ENCODE measurements around the gene ALG9. TPM values are rescaled to one million over a fixed set of nuclear protein-coding genes. Genes with fewer than 3 reads are reported as not detected.
"Not testable (repeated sequence)": the region's sequence is repeated elsewhere in the genome, so short reads cannot be mapped to it uniquely, and the experiment has no call there.

The ALG9 gene
- total RNA-seq, 1 experiment from 2014 or later, result 27.8 TPM

- Histone ChIP-seq H3K9me3 (ENCODE audit: insufficient read depth, low read depth) (no peaks in the 10 kb centered on the region), H3K36me3 (ENCODE audit: low read depth) (no peaks in the 10 kb centered on the region), H3K4me1 (replicated peaks; ENCODE audit: insufficient read depth) (peaks cover 9% of the 10 kb centered on the region; the same call in 1 of the 2 replicates), H3K4me2 (no peak overlapping the region), H3K79me2 (ENCODE audit: low read depth) (no peaks in the 10 kb centered on the region), H3K9me2 (ENCODE audit: insufficient read depth) (no peaks in the 10 kb centered on the region), H4K20me1 (ENCODE audit: insufficient read depth) (no peaks in the 10 kb centered on the region), H3K27me3 (ENCODE audit: insufficient read depth, low read depth) (no peaks in the 10 kb centered on the region), H3F3A (ENCODE audit: insufficient read depth, low read depth) (no peaks in the 10 kb centered on the region), H2AFZ (no peak overlapping the region), H3K4me3 (no peak overlapping the region), H3K27ac (no peak overlapping the region)
- DNase-seq, result no peak
- ChIA-PET CTCF (interaction anchor here (0.6 kb wide), 2 partner anchors 169 to 504 kb away, joined by 4 to 10 read pairs; no protein-coding TSS in a partner anchor), POLR2A (ENCODE audit: unreplicated experiment) (no interaction called here)
- BruUV-seq (replicated peaks), result no TSS peak
- intact Hi-C loops (cut with micrococcal nuclease; ENCODE audit: unreplicated experiment), result loop anchor here (5.0 to 10.0 kb wide), 3 partner anchors 67 to 490 kb away; no protein-coding TSS in a partner anchor
- TF ChIP-seq EZH2 (IDR thresholded peaks at IDR 0.05; ENCODE audit: low read depth) (no peak), CTCF (conservative IDR thresholded peaks at IDR 0.05) (no peak)
Measured at GRCh38 chr11:111774955-111775710, 96.2 kb downstream of the ALG9 start.

- no peaks in the 10 kb centered on the region for H4K20me1 ChIP-seq (ENCODE audit: insufficient read depth)
- ChIA-PET CTCF (interaction anchor here (1.0 kb wide), 1 partner anchor 54 kb away, joined by 4 read pairs; no protein-coding TSS in a partner anchor), POLR2A (ENCODE audit: unreplicated experiment) (no interaction called here)
- TF ChIP-seq CTCF (conservative IDR thresholded peaks at IDR 0.05), result no peak
- no peak for TF ChIP-seq EZH2 (IDR thresholded peaks at IDR 0.05; ENCODE audit: low read depth)
- H3K27me3 ChIP-seq (ENCODE audit: insufficient read depth, low read depth), result no peaks in the 10 kb centered on the region
- no peaks in the 10 kb centered on the region; the same call in 1 of the 2 replicates for H3F3A ChIP-seq (ENCODE audit: insufficient read depth, low read depth)
- no peak for DNase-seq
- H2AFZ ChIP-seq, result no peak overlapping the region
- no peaks in the 10 kb centered on the region for H3K9me2 ChIP-seq (ENCODE audit: insufficient read depth)
- H3K4me1 ChIP-seq (replicated peaks; ENCODE audit: insufficient read depth), result peaks cover 12% of the 10 kb centered on the region; the same call in 1 of the 2 replicates
- no peak overlapping the region for H3K4me3 ChIP-seq
- no TSS peak for BruUV-seq (replicated peaks)
- no peaks in the 10 kb centered on the region for H3K79me2 ChIP-seq (ENCODE audit: low read depth)
- intact Hi-C loops (cut with micrococcal nuclease; ENCODE audit: unreplicated experiment), result loop anchor here (10.0 kb wide), 1 partner anchor 488 kb away; no protein-coding TSS in a partner anchor
- no peak overlapping the region for H3K4me2 ChIP-seq
- no peaks in the 10 kb centered on the region for H3K9me3 ChIP-seq (ENCODE audit: insufficient read depth, low read depth)
- no peaks in the 10 kb centered on the region for H3K36me3 ChIP-seq (ENCODE audit: low read depth)
- no peak overlapping the region for H3K27ac ChIP-seq
Measured at GRCh38 chr11:111772535-111772934, 98.8 kb downstream of the ALG9 start.

- H3K9me2 ChIP-seq (ENCODE audit: insufficient read depth); H2AFZ ChIP-seq; BruUV-seq (replicated peaks); H3K4me3 ChIP-seq; H3K9me3 ChIP-seq (ENCODE audit: insufficient read depth, low read depth); H3K79me2 ChIP-seq (ENCODE audit: low read depth); H4K20me1 ChIP-seq (ENCODE audit: insufficient read depth); H3K27me3 ChIP-seq (ENCODE audit: insufficient read depth, low read depth); DNase-seq; H3K4me2 ChIP-seq; H3K36me3 ChIP-seq (ENCODE audit: low read depth); POLR2A ChIA-PET (ENCODE audit: unreplicated experiment); H3K27ac ChIP-seq: not testable (repeated sequence)
- intact Hi-C loops (cut with micrococcal nuclease; ENCODE audit: unreplicated experiment), result loop anchor here (10.0 kb wide), 1 partner anchor 486 kb away; no protein-coding TSS in a partner anchor
- H3F3A ChIP-seq (ENCODE audit: insufficient read depth, low read depth), result peaks cover 12% of the 10 kb centered on the region
- CTCF ChIA-PET, result interaction anchor here (0.6 kb wide), 1 partner anchor 1435 kb away, joined by 3 read pairs; no protein-coding TSS in a partner anchor
- H3K4me1 ChIP-seq (replicated peaks; ENCODE audit: insufficient read depth), result peaks cover 20% of the 10 kb centered on the region
Measured at GRCh38 chr11:111771205-111771604, 100.2 kb downstream of the ALG9 start.
